Measurements from ENCODE around the gene POU3F3.

The POU3F3 gene

GRCh38 chr2:104818264-104818663 lies 35.7 kb upstream of the POU3F3 start:
- no peaks in the 10 kb centered on the region for H3K27me3 ChIP-seq (ENCODE audit: insufficient read depth, poor library complexity, severe bottlenecking)
- TF ChIP-seq SPI1 (IDR thresholded peaks at IDR 0.05; ENCODE audit: borderline replicate concordance, low read depth) (no peak), GABPA (IDR thresholded peaks at IDR 0.05; ENCODE audit: low read depth) (no peak), POLR2AphosphoS5 (IDR thresholded peaks at IDR 0.05; ENCODE audit: low read depth) (no peak), CTCF (IDR thresholded peaks at IDR 0.05; ENCODE audit: insufficient read depth, low read length) (no peak), REST (IDR thresholded peaks at IDR 0.05; ENCODE audit: insufficient replicate concordance, low read depth) (no peak)
- no peak for DNase-seq (ENCODE audit: low read depth in 1 of 2, low spot score in 1 of 2)
- H3K27ac ChIP-seq (replicated peaks), result no peak overlapping the region
- no peak overlapping the region for H3K4me3 ChIP-seq (replicated peaks; ENCODE audit: insufficient read depth, low read length)

GRCh38 chr2:104820126-104820525 lies 33.8 kb upstream of the POU3F3 start:
- Histone ChIP-seq H3K4me3 (replicated peaks; ENCODE audit: insufficient read depth, low read length) (no peak overlapping the region), H3K27me3 (ENCODE audit: insufficient read depth, poor library complexity, severe bottlenecking) (no peaks in the 10 kb centered on the region), H3K27ac (replicated peaks) (no peak overlapping the region)
- no peak for TF ChIP-seq POLR2AphosphoS5 (IDR thresholded peaks at IDR 0.05; ENCODE audit: low read depth)
- TF ChIP-seq CTCF (IDR thresholded peaks at IDR 0.05; ENCODE audit: insufficient read depth, low read length), result no peak
- no peak for TF ChIP-seq SPI1 (IDR thresholded peaks at IDR 0.05; ENCODE audit: borderline replicate concordance, low read depth)
- no peak for TF ChIP-seq REST (IDR thresholded peaks at IDR 0.05; ENCODE audit: insufficient replicate concordance, low read depth)
- no peak for TF ChIP-seq GABPA (IDR thresholded peaks at IDR 0.05; ENCODE audit: low read depth)
- DNase-seq (ENCODE audit: low read depth in 1 of 2, low spot score in 1 of 2), result no peak

GRCh38 chr2:104825124-104825865 lies 28.6 kb upstream of the POU3F3 start:
- no peak overlapping the region for H3K27ac ChIP-seq (replicated peaks)
- DNase-seq (ENCODE audit: low read depth in 1 of 2, low spot score in 1 of 2), result no peak
- no peaks in the 10 kb centered on the region for H3K27me3 ChIP-seq (ENCODE audit: insufficient read depth, poor library complexity, severe bottlenecking)
- no peak for TF ChIP-seq SPI1 (IDR thresholded peaks at IDR 0.05; ENCODE audit: borderline replicate concordance, low read depth)
- TF ChIP-seq REST (IDR thresholded peaks at IDR 0.05; ENCODE audit: insufficient replicate concordance, low read depth), result no peak
- no peak for TF ChIP-seq GABPA (IDR thresholded peaks at IDR 0.05; ENCODE audit: low read depth)
- TF ChIP-seq POLR2AphosphoS5 (IDR thresholded peaks at IDR 0.05; ENCODE audit: low read depth), result no peak
- TF ChIP-seq CTCF (IDR thresholded peaks at IDR 0.05; ENCODE audit: insufficient read depth, low read length), result no peak
- H3K4me3 ChIP-seq (replicated peaks; ENCODE audit: insufficient read depth, low read length), result no peak overlapping the region
